Glomerular visceral epithelial cell (primary cell): ENCODE results near the gene SUPT3H.

ENCODE experiments used
- DNase-seq: peaks from one replicate; pipeline ENCODE4 v3.0.0-alpha.2; 2016; ENCODE audit errors: extremely low spot score

The SUPT3H gene

DNA sequence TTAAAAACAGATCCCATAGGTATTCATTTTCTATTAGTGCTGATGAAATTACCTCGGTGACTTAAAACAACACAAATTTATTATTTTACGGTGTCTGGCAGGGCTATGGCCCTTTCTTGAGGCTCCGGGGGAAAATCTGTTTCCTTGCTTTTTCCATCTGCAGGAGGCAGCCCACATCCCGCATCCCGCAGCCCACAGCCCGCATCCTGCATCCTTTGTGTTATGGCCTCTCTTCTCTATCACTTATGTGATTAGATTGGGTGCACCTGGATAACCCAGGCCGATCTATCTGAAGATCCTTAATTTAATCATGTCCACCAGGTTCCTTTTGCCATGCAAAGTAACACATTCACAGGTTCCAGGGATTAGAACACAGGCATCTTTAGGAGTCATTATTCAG lies 582.4 kb downstream of the SUPT3H start:
- DNase-seq: no peak

DNA sequence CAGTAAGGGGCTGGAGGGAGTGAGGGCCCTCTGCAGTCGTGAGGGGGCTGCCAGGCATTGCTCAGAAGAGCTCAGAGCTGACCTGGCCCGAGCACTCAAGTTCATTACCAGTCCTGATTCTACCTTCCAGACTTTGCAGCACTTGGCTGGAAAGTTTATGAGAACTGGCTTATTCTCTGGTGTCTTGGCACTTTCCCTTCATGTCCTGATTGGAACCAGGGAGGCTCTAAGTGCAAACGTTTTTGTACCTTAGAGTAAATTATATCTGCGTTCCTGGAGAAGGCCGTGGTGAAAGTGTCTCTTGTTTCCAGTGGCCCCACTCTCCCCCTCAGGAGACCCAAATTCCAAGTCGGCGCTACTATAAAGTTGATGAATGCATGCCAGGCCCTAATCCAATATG lies 587.9 kb downstream of the SUPT3H start:
- no peak for DNase-seq

GRCh38 chr6:44789061-44789460 lies 588.7 kb downstream of the SUPT3H start:
- no peak for DNase-seq

DNA sequence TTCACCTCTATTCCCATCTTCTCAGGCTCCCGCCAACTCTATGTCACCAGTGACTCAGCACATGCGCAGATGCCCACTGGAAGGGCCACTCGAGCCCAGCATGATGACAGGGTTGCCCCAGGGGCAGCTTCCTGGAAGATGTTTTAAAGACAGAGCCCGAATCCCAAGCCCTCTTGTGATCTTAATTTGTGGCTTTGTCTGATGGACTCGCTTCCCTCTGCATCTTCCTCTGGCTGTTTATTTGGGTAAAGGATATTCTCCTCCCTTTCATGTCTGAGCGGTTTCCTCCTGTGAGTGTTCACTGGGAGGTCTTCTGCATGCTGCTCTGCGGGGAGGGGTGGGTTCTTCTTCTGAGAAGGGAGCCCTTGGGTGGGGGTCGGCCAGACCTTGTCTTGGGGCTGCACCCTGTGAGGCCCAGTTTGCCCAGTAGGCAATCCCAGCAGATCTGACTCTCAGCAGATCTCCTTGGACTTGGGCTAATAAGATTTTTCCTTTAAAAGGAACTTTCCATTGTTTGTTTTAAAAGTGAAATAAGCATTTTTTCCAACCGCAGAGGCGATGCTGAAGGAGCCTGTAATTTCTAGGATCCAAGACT lies 589.2 kb downstream of the SUPT3H start:
- no peak for DNase-seq

GRCh38 chr6:44787254-44787834 lies 590.4 kb downstream of the SUPT3H start:
- no peak for DNase-seq

DNA sequence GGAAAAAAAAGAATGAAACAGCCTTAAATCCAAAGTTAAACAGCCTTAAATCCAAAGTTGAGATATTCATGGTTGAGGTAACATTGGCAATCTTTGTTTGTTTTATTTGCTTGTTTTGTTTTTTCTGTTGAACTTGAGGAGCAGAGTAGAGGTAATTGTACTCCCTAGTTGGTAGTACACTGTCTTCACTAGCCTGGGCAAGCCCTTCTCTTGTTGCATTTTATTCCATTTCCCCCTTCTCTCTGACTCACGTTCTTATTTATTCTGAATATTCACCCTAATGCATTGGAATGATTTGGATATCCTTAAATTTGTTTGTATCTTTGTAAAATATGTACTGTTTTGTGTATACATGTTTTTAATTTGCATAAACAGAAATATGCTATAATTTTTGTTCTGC lies 592.6 kb downstream of the SUPT3H start:
- DNase-seq: no peak

DNA sequence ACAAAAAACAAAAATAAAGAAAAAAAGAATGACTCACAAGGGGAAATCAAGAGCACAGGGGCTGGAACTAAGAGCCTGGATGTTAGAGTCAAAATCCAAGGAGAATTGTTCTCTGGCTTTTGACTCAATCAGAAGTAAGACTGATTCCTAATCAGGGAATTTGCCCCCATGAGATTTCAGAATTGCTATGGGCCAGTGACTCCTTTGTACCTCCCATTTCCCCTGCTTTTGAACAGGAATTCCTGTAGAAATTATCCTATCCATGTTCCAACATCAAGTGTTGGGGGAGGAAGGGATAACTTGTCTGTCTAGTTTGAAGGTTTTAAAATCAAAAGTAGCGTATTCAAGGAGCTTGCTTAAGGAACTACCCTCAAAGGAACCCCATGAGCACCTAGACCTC lies 593.5 kb downstream of the SUPT3H start:
- no peak for DNase-seq

DNA sequence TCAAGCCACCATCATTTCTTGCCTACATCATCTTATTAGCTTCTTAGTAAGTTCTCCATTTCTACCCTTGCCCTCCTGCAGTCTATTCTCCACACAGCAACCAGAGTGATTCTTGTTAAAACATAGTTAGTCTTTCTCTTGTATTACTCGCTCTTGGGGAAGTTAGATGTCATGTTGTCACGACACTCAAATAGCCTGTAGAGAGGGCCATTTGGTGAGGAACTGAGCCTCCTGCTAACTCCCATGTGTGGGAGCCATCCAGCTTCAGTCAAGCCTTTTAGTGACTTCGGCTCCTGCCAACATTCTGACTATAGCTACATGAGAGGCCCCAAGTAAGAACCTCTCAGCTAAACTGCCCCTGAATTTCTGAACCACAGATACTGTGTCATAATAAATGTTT lies 594.8 kb downstream of the SUPT3H start:
- no peak for DNase-seq

DNA sequence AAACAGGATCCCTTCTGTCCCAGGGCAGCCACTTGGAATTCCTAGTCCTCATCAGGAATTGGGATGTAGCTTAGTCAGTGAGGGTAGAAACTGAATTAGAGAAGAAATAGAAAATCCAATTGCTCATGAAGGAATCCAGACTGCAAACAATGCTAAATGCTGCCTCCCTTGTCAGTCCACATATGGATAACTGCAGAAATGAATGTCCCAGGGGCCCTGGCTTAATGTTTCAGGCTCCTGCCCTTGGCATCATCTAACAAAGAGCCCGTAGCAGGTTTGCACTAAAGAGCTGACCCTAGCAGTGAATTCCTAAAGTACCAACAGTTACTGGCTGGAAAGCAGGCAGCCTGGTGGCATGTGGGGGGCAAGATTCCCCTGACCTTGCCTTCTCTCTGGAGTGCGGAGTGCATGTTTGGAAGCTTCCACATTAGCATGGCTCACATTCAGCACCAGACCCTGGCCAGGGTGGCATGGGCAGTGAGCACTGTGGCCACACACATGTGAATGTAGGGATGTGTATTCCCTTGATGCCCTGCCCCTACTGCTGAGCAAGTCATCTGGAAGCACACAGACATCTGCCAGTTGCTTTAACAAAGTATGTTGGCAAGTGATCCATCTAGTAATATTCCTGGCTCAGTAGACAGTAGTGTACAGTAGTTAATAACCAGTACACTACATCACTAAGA lies 595.7 kb downstream of the SUPT3H start:
- no peak for DNase-seq

GRCh38 chr6:44780161-44780560 lies 597.6 kb downstream of the SUPT3H start:
- no peak for DNase-seq

GRCh38 chr6:44779130-44779826 lies 598.5 kb downstream of the SUPT3H start:
- no peak for DNase-seq
